NOMO-1 treated with dmso at 0.1 percent for 144 hours (cell line): ENCODE data around the gene C8A.
A peak's percentile ranks its signal among the peaks of the same experiment; 100 is the strongest.

ENCODE experiments used
- DNase-seq: peaks from one replicate; lab custom pipeline; 2025; ENCODE audit not compliant: unreplicated experiment; lab: John Stamatoyannopoulos, UW

Gene C8A

DNA sequence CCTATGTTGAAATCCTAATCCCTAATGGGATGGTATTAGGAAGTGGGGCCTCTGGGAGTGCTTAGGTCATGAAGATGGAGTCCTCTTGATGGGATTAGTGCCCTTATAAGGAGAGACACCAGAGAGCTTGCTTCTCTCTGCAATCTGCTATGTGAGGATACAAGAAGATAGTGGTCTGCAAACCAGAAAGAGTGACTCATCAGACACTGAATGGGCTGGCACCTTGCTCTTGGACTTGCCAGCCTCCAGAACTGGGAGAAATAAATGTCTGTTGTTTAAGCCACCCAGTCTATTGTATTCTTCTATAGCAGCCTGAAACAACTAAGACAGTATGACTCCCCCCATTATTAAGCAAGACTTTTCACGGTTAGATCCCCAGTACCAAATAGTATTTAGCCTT, 67.9 kb downstream of the C8A start:
- no peak for DNase-seq

DNA sequence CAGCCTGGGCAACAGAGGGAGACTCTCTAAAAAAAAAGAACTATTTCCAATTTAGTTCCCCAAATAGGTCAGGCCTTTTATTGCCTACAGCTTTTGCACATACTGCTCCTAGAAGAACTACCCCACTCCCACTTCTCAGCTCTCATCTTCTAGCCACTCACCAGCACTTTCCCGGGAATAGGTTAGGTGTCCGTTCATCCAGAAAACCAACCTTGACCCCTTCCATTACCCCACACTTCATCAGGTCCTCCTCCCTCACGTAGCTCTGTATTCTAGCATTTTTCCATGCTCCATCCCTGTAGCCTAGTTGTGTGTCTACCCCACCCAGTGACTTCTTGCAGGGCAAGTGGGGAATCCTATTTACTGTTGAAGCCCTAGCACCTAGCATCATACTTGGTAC, 68.6 kb downstream of the C8A start:
- no peak for DNase-seq

DNA sequence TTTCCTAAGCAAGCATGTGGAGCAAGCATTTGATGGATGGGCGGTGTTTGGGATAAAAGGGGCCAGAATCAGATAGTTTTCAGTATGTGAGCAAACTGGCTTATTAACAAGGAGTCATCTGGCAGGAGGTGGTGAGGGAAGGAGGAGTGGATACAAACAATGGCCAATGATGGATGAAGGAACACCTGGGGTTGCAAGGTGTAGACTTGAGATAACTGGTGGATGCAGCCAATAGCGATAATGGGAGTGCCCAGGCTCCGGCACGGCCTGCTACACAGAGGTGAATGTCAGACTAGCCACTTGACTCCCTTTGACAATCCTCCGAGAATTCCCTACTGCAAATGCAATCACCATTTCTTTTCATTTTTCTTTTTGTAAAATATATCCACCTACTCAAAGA, 69.5 kb downstream of the C8A start:
- no peak for DNase-seq

DNA sequence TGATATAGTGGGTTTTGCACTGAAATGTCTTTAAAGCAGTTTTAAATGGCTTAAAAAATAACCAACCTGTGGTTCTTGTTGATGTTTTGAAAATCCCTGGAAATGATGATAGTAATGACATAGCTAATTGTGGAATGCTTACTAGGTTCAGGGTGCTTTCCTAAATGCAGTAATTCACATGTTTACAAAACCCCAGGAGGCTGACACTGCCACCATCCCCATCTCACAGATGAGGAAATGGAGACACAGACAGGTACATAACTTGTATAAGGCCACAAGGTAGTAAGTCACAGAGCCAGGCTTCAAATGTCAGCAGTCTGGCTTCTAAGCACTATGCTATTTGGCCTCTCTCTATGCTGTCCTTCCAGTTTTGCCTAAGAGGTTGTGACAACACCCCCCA, 70.6 kb downstream of the C8A start:
- DNase-seq, result no peak

DNA sequence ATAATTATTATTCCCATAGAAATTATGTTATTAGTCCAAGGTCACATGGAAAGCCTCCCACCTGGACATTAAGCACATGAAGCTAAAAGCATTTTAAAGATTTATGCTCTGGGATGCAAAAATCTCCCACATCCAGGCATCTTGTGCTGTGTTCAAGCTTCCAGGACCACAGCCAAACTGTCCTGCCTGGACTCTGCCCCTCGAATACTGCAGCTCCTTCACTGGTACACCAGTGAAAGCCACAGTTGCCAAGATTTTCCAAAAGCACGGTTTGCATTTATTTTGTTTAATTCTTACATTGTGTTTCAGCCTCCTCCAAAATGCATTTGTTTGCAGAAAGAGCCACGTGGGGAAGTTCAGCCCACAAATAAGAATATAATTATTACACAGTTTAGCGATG, 72.6 kb downstream of the C8A start:
- DNase-seq, result no peak

DNA sequence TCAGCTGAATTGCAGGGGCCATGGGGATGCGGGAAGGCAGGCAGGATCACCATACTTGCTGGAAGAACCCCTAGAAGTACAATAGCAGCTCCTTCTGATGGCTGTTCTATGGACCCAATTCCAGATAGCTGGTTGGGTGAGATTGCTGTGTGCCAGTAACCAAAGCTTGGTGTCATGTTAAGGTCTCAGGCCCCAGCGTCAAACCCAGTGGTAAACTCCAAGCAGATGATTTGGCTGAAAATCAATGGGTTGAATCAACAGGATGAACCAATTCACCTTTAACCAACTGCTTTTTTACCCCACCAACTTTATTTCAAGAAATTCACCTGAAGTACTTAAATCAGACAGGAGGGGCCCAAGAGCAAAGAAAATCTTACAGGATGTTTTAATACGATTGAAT, 73.4 kb downstream of the C8A start:
- DNase-seq, result no peak

DNA sequence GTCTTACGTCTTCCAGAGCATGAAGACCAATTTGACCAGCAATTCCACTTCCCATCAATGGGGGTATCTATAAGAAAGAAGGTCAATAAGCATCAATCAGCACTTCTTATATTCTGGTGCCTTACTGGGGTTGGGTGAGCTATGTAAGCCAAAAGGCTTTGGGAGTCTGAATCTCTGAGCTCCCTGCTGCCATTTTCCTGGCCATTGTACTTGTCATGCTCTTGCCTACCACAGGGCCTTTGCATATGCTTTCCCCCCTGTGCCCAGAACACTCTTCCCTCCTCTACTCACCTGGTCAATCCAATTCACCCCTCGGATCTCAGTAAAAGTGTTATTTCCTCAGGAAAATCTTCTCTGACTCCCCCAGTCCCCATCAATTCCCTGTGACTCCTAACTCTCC, 74.9 kb downstream of the C8A start:
- DNase-seq, result no peak

DNA sequence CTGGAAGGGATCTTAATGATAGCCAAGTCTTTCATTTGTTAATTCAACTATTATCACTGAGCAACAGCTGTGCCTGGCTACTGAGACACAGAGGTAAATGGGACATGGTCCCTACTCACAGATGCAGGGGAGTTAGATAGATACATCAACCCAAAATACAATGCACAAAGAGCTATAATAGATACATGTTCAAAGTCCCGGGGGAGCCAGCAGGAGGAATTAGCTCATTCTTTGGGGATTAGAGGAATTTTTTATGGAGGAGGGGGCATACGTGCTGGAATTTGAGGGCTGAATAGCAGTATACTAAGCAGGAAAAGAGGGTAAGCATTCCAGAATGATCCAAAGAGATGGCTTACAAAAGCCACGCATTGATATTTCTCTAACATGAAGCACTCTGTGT, 76.6 kb downstream of the C8A start:
- DNase-seq, result no peak

DNA sequence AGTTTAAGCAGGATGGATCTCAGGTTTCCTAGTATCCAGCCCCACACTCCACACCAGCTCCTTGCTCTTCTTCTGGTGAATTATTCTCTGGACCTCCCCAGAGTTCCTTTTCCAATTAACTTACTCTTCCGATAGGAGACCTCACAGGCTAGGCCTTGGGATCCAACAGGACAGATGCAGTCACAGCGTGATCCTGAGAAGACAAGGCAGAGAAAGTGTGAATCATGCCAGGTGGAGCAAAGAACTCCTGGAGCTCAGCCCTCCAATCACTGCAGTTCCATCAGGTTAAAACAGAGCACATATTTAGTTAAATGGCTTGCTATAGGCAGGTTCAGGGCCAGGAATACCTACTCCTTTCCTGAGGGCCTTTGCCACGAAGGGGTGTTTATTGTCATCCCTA, 77.1 kb downstream of the C8A start:
- DNase-seq, result no peak

DNA sequence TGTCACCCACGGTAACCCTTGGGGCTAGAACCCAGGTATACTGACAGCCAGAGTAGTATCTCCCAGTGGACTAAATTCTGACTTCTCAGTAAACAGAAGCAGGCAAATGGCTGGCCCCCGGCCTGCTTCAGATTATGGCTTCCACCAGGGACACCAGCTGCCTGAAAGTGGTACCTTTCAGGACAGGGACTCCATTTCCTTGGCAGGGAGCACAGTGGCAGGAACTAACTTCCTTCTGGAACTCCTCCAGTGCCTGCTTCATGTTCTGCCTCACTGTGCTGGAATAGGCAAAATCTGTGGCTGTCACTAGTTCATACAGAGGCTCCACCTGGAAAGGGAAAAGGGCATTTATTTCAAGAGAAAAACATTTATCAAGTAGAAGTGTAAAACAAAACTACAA, 78.6 kb downstream of the C8A start:
- DNase-seq, result no peak

DNA sequence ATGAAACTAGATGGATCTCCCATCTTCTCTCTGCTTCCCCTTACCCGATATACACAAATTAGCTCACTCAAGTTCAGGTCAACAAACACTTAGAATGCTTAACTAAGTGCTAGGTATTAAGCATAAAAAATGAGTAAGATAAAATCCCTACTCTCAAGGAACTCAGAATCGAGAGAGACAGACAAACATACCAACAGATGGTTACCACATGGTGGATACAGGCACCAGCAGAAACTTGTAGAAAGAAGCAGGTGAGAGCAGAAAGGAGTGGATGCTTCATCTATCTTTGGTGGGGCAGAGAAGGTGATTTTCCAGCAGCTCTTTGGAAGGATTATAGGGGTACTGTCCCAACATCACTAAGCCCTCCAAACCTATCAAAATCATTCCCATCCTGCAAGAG, 79.0 kb downstream of the C8A start:
- DNase-seq, result no peak

DNA sequence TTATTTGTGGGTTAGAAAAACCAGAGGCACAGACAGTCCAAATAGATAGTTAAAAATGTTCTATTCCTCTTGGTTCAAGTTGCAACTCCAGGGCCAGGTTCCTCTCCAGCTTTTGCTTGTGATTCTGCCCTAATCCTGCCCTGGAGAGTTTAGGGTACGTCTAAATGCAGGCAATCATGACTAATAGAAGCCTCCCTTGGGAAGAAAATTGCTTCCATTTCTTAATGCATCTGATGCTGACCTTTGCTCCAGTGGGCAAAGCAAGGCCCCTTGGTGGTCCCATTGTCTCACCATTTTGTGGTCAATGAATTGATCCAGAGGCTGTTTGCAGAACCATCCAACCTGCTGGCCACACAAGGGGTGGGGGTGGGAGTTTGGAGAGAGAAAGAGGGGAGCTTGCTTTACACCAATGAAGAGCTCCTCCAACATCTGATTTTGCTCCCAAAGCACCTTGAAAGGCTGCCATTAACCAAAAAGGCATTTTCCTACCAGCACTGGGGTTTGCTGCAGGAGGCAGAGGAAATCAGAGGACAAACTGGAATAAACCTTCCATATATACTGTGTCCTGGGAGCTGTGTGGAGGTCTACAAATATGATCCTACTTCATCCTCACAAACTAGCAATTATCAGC, 79.9 kb downstream of the C8A start:
- DNase-seq, result no peak

DNA sequence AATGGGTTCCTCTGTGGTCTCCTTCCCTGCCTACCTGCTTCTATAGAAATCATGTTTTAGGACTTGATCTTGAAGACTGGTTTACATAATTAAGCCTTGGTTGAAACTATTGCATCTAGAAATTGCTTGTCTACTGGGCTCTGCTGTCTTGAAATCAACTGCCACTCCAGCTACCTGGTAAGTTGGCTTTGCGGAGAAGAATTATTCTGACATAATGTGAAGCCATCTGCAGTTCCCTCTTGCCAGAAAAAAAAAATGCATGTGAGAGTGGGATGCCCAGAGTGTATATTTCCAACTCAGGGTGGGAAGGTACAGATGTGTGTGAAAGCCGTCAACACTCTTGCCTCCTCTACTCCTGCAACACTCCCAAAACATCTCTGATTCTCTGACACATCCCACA, 84.0 kb downstream of the C8A start:
- no peak for DNase-seq

DNA sequence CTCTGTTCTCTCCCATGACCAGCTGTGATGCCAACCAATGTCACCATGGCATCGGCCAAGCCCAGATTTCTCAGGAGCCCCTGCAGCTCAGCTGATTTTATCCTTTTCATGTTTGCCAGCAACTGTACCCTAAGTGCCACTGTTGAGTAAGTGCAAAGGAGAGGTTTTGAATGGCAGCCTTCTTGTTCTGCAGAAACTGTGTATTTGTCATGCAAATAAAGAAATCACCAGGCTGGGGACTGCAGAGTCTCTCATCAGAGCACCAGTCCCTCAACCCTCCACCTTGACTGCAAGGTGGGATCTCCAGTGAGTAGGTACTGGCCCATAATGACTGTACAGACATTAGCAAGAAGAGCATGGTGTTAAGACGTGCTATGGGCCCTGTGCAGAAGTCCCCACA, 84.6 kb downstream of the C8A start:
- DNase-seq, result no peak

DNA sequence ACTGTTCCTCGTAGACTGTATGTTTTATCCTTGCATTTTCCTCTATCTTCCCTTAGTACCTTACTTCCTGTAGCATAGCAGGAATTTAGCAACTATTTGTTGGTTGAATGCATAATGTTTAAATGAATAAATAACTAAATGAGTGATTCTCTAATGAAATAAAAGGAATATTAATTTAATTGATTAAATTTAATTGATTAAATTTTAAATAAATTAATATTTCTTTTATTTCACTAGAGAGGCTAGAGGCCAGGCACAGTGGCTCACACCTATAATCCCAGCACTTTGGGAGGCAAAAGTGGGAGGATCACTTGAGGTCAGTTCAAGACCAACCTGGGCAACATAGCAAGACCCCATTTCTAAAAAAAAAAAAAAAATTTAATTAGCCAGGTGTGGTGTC, 85.4 kb downstream of the C8A start:
- DNase-seq, result no peak

DNA sequence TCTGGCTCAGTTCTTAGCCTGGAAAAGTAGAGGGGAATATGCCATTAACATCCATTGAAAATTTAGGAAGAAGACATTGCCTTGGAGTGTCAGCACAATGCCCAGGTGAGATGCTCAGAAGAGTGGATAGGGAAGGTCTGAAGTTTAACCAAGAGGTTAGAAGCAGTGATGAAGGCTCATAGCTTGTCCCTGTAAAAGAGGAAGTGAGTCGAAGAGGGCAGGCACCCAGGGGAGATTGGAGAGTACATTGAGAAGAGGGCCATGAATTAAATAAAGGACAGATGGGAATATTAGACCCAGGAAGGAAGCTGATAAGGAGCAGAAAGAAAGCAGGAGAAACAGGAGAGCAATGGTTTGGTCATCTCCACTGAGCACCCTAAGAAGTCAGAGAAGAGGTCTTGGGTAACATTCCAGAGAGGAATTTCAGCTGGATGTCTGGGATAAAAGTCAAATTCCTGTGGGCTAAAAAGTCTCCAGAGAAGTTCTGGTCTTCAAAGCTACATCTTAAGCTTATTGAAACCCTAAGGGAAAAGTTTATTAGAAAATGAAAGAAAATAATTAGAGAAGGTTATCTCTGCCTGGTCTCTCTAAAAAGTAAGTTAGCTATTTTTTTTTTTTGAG, 93.9 kb downstream of the C8A start:
- peak; percentile 30 for DNase-seq

DNA sequence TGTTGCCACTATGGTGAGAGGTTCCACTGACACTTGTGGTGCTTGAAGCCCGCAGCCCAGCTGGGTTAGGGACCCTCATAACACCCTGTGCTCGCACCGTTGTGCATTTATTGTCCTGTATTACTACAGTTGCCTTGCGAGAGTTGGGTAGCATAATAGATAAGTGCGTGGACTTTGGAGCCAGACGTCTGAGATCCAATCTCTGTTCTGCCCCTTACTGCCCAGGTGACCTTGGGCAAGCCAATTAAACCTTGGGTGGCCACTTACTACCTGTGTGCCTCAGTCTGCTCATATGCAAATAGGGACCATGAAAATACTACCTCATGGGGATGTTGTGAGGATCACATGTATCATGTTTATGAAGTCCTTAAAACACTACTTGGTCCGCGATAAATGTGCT, 97.9 kb downstream of the C8A start:
- no peak for DNase-seq

DNA sequence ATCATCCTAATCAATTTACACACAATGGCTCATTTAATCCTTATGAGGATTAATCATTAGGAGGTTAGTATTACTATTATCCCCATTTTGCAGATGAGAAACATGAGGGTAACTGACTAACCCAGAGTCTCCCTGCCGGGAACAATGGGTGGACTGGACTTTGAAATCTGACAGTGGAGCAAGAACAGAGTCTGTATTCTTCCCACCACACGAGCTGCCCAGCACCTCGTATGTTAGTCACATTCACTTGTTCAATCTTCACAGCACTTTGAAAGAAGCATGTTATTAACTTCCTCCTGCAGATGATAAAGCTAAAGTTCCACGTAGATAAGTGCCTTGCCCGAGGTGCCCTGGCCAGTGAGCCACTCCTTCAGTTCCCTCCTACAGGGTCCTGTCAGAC, 98.8 kb downstream of the C8A start:
- no peak for DNase-seq

DNA sequence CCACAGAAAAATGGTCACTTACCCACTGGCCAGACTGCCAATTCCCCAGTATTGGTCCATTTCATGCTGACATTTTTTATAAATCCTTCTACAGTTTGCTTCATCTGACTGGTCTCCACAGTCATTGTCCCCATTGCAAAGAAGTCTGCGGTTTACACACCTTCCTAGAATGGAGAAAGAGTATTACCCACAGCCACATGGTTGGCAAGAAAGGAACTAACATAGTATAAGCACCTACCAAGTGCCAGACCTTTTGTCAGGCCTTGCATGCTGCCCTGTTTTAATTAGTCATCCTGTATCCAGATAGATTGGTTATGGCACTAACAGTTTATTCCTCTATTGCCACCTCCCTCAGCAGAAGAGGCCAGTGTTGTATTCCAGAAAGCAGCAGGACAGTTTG, 100.1 kb downstream of the C8A start:
- no peak for DNase-seq

DNA sequence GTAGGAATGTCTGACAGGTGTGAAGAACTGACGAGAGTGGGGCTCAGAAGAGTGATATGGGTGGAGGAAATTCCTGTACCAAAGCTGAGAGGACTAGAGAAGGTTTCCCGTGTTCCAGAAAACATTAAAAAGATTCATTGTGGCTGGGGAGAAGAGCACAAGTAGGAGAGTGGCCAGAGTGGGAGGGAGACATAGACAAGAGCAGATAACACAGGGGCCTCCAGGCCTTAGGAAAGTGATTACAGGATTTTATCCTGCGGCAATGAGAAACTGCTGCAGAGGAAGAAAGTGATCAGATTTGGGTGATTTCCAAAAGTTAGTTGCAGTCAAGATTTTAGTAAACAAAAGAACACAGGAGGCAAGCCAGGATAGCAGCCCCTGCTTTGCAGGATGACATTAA, 103.3 kb downstream of the C8A start:
- no peak for DNase-seq

DNA sequence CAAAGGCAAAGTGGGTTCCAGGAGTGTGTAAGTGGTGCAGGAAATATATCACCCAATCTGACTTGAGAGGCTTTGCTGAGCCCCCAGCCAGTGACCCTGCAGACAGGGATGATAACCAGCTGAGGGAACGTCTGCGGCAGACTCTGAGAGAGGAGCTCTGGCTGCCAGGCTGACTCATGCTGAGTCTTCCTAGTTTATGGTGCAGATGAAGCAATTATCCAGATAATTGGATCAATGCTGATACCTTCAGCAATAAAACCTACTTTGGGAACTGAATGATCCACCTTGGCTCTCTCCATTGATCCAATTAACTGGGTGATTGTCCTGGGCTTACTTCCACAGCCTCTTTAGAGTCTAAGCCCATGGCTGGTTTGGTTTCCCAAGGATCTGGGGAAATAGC, 103.9 kb downstream of the C8A start:
- no peak for DNase-seq

DNA sequence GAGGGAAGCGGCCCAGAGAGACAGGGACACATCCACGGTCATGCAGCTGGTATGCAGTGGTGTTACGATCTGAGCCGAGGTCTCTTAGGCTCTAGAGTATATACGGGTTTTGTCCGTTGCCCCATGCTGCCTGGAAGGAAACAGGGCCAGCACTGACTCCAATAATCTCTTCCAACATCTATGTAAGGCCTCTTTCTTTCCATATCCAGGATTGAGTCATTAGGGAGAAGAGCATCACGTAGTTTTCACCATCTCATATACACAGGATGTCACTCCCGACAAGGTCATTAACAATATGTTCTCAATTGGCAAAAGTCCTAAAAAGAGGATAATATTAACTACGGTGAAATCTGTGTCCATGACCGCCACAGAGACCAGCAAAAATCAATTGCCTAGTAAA, 106.8 kb downstream of the C8A start:
- no peak for DNase-seq

DNA sequence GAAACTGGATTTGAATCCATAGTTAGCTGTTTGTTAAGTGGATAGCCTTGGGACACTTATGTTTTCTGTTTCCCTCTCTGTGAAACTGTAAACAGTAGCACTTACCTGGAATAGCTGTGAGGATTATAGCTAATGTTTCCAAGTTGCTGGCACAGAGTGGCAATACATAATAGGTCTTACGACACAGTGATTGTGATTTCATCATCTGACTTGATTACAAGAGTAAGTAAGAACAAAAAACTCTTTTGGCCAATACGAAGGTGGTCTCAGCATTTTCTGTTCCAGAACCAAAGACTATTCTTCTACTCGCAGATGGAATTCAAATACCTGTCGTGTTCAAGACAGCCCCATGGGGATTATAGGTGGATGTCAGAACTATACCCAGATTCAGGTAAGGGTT, 109.1 kb downstream of the C8A start:
- no peak for DNase-seq
